ENCODE data around the gene KLK8.
"Not testable (repeated sequence)": the region's sequence is repeated elsewhere in the genome, so short reads cannot be mapped to it uniquely, and the experiment has no call there.

Gene KLK8

DNA sequence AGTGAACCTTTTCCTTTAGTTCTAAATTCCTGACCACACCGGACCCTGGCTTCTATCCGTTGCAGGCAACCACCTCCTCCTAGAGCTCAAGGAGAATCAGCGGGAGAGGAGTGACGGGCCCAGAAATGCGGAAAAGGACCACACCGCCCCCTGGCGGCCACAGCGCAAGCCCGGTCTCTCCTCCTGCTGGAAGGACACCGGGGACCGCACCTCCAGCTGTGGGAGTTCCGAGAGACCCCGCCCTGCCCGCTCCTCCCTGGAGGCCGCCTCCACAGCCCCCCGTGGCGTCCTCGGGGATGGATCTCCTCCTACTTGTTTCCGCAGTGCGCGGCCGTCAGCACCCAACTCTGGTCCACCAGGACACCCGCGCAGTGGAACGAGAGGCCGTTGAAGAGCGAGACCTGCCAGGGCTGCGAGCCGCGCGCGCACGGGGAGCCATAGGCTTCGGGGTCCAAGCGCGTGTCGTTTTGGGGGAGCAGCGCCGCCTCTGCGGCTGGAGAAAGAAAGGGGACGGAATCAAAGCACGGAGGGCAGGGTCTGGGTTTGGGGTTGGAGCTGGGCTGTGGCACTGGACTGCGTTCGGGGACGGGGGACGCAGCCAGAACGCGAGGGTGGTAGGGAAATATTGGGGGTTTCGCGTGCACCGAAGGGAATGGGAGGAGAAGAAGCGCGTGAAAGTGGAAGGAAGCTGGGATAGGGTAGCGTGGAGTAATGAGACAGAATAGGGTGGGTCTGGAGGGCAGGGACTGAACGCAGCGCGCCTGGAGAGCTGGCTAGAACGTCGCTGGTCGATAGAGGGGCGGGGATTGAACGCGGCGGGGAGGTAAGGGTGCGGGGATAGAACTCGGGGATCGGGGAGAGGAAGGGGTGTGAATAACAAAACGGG is 15.6 kb upstream of the KLK8 start:
- peak; percentile 41 for DNase-seq (ENCODE audit: low spot score)

DNA sequence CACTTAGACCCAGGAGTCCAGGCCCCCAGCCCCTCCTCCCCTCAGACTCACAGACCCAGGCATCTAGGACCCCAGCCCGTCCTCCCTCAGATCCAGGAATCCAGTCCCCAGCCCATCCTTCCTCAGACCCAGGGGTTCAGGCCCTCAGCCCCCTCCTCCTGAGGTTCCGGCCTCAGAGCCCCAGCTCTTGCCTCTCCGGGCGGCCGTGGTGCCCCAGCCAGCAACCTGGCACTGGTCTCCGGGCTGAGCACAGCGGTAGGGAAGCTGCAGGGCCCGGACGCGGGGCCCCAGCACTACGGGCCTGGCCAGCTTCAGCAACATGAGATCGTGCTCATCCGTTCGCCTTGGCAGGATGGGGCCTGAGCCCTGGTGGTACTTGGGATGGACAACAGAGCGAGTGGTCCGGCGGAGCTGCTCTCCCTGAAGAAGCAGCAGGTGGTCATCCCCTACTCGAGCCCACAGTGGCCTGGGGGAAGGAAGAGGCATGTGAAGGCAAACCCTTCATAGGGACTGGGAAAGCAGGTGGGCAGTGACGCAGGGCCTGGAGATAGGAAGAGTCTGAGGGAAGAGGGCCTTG is 14.4 kb upstream of the KLK8 start:
- DNase-seq (ENCODE audit: low spot score), result no peak

DNA sequence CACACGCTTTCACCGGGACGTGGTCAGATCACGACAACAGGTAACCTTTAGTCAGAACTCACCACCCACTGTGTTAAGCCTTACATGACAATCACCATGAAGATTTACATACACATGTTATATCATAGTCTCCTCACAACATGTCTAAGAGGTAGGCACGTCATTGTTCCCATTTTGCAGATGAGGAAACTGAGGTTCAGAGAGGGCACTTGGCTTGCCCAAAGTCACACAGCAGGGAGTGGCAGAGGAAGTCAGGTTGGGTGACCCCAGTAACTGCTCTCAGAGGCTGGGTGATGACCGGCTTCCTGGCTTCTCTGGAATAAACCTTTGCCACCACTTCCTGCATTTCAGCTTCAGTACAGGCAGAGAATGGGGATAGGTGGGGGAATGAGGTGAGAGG is 12.8 kb upstream of the KLK8 start:
- DNase-seq (ENCODE audit: low spot score), result no peak

DNA sequence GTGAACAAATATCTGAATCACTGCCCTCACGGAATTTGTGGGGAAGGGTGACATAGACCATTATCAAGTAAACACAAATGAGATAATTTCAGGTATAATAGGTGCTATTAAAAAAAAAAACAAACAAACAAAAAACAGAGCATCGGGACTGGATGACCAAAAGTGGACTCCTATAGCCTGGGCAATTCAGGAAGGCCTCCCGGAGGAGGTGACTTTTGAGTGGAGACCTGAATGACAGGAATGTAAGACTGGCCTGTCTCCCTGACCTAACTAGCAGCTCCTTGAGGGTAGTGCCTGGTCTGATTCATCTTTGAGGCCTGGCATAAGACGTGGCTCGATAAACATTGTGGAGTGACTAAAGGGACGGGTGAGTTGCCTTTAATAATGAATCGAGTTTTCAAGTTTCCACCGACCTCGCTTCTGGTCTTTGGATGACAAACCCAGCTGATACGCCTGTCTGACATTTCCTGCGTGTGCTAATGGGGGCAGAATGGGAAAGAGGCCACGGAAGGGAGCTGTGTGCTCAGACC is 11.3 kb upstream of the KLK8 start:
- DNase-seq (ENCODE audit: low spot score), result no peak

DNA sequence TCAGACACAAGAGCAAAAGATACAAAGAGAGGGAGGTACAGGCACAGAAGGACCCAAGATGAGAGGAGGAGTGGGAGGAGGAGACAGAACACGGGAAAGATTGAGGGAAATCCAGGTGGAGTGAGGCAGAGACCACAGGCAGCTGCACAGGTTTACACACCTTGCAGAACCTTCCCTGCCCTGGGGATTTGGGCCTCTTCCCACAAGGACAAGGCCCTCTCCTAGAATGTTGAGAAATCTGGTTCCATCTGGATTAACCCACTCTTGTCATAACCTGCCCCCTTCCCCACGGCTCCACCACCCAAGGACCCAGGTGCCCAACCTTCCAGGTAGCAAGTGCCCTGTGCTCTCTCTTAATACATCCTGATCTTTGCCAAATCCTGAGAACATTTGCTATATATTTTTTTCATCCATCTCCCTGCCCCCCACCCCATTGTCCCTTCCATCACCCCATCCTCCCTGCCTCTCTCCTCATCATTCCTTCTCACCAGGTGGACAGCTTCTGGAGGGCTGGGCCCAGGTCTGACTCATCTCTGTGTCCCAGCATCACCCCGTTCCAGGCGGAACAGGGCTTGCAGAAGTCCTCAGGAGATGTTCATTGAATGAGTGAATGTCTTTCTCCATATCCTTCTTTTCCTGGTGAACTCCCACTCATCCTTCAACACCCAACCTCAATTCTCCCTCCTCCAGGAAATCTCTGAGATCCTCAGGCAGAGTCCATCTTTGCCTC is 8.8 kb upstream of the KLK8 start:
- no peak for DNase-seq (ENCODE audit: low spot score)

DNA sequence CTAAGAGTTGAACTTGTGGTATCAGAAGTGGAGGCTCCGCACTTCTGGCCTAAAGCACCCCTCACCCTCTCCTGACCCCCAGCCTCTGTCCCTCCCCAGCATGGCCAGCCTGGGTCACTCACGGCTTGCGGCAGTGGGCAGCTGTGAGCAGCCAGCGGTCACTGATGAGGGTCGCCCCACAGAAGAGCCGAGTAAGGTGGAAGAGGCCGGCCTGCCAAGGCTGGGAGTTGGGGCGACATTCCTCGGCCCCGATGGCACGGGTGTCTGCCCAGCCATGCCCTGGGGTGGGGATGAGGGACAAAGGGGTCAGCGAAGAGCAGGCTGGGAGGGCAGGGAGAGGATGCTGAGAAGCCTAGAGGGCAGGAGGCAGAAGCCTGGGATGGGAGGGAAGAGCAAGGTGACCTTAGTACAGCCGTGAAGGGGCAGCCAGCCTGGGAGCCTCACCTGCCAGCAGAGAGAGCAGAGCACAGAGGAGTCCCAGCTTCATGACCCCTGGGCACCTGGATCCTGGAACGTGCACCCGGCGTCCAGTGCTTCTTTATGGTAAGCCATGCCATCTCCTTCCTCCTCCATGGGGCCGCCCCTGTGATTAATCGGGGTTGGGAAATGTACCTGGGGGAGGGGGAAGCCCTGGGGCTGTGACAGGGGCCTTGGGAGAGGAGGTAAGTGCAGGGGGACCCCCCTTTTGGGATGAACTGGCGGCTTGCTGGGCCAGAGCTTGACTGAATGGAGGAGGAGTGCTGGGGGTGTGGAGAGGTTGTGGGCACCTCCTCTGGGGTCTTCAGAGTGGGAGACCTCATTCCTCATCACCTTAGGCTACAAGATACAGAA is 7.9 kb upstream of the KLK8 start:
- DNase-seq (ENCODE audit: low spot score), result no peak

DNA sequence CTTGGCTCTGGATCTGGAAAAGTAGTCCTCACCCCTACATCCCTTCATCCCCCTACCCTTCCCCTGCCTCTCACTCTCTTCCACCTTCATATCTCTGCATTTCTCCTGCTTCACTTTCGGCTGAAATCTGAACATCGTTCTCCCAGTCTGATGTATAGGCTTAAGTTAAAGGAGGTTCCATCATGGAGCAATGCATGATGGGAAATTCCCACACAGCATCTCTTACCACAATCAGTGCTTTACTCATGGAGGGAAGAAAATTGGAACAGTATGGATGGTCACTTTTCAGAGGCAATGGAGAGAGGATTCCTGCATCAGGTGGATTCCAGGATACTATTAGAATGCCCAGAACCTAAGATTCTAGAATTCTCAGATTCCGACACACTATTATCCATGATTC is 6.1 kb upstream of the KLK8 start:
- DNase-seq (ENCODE audit: low spot score), result no peak

DNA sequence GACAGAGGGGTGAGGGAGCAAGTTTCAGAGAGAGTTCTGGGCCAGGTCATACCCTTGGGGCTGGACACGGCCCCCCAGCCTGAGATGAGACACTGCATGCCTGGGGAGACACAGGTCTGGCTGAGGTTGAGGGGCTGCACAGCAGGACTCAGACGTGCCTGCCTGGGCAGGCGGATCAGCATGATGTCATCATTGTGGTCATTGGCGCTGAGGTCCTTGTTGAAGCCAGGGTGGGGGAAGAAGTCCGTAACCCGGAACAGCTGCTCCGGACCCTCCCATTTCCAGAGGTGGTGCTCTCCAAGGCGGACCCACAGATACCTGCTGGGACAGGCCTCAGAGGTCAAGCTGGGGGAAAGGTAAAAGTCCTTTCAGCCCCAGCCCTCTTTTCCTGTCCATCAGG is 5.0 kb upstream of the KLK8 start:
- no peak for DNase-seq (ENCODE audit: low spot score)

DNA sequence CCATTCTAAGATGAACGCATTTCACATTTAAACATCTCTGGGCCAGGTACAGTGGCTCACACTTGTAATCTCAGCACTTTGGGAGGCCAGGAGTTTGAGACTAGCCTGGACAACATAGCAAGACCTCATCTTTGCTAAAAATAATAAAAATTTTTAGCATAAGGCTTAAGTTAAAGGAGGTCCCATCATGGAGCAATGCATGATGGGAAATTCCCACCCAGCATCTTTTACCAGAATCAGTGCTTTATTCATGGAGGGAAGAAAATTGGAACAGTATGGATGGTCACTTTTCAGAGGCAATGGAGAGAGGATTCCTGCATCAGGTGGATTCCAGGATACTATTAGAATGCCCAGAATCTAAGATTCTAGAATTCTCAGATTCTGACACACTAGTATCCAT is 3.8 kb upstream of the KLK8 start:
- DNase-seq (ENCODE audit: low spot score), result no peak

DNA sequence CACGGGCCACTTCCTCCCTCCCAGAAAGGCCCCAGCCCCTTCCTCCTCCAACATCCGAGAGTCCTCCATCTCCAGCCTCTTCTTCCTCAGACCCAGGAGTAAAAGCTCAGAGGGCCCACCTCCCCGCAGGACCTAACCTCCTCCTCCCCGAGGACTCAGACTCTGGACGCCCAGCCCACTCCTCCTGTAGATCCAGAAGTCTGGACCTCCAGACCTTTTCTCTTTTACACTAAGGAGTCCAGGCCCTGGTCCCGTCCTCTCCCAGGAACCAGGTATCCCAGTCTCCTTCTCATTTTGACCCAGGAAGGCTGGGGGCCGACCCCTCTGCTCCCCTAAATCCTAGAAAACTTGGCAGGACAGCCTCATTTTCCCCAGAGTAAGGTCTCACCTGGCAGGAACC is 1.9 kb upstream of the KLK8 start:
- DNase-seq (ENCODE audit: low spot score), result no peak

DNA sequence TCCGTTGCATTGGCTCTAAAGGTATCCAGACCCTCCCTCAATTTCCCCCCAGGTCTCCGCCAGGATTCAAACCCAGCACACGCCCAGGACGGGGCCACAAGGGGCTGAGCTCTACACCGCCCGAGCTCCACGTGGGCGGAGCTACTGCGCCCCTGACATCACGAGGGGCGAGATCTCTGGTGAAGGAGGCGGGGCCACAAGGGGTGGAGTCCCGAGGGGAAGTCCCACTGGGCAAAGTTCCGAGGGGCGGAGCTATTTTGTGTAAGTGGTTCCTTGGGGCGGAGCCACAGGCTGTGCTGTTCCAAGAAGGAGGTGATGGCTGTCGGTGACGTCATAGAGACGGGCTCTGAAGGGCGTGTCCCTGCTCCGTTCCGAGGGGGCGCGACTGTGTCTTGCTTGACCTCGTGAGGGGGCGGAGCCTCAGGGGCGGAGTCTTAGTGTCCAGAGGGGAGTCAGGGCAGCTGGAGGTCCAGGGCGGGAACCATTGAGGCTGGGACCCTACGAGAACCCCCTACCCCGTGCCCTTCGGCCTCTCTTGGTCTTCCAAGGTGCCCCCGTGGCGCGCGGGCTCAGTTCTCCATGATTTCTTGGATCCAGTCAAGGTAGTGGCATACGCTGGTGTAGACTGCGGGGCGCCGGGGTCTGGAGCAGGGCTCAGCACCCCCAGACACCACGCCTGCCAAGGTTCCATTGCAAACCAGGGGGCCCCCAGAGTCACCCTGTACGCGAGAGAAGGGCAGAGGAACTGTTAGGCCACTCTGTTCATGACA is 1.3 kb upstream of the KLK8 start:
- peak; percentile 72 for DNase-seq (ENCODE audit: low spot score)

DNA sequence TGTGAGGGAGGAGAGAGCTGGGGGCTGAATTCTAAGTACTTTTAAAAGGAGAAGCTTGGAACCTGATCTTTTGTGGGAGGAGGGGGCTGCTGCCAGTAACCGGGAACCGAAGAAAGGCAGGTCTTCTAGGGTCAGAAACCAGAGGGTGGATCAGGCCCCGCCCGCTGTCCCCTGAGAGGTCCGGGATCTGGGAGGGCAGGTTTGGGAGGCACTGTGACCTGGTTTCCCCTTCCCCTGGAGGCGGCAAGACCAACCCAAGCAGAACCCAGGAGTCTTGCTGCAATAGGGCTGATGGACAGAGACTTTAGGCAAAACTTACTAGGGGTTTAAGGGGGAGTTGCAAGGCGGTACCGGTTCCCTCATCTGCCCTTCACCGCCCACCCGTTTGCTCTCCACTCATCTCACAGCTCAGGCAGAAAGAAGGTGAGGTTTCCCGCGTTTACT is 707 bp upstream of the KLK8 start:
- DNase-seq (ENCODE audit: low spot score), result no peak

DNA sequence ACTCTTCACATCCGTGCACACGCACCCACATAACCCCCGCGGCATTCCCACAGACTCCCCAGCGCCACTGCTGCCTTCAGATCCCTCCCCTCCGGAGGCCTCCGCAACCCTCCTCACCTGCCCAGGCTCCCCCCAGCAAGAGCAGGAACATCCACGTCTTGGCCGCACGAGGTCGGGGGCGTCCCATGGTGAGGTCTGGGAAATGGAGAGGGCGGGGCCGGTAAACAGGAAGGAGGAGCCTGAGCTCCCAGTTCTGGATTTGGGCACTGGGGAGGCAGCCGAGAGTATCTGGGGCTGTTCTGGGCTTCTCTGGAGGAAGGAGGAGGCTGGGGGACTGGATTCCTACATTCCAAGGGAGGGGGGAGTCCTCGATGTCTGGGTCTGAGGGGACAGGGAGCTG is 423 bp downstream of the KLK8 start:
- DNase-seq (ENCODE audit: low spot score), result no peak

DNA sequence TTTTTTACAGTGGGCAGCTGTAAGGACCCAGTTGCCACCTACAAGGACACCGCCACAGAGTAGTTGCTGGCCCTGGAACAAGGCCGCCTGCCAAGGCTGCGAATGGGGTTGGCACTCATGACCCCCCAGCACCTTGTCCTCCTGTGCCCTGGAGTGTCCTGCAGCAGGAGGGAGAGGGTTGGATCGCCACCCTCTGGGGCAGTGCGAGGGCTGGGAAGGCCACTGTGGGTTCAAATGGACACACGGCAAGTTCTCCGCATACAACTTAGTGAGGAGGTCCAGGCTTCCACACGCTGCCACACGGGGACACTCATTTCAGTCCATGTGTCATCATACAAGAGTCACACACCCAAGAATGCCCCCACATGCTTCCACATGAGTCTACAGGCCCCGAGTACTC is 978 bp downstream of the KLK8 start:
- no peak for DNase-seq (ENCODE audit: low spot score)

DNA sequence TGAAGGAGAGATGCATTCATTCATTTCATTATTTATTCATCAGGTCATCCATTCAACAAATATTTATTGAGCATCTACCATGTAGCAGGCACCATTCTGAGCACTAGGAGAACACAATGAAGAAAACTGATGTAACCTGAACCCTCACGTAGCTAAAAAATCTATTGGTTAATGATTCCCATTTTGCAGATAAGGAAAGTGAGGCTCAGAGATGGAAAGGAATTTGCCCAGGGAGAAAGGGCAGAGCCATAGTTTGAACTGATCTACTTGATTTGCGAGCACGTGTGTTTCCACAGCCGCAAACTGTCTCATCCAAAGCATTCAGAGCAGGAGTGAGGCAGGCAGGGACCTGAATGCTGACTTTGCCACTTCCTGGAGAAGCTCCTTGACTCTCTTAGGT is 2.7 kb downstream of the KLK8 start:
- no peak for DNase-seq (ENCODE audit: low spot score)

DNA sequence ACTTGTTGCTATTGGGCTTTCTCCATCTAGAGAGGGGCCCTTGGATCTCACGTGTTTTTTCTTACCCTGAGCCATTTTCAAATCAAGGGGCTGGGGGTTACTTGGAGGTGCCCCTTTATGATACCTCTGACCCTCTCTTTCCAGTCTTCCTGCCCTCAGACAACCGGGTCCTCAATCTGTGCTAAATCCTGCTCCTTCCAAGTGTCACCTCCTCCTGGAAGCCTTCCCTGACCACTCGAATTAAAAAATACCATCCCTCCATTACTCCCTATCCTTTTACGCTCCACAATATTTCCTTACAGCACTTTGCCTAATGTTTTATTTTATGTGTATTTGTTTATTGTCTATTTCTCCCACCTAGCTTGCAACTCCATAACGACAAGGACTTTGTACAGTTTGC is 3.3 kb downstream of the KLK8 start:
- no peak for DNase-seq (ENCODE audit: low spot score)

DNA sequence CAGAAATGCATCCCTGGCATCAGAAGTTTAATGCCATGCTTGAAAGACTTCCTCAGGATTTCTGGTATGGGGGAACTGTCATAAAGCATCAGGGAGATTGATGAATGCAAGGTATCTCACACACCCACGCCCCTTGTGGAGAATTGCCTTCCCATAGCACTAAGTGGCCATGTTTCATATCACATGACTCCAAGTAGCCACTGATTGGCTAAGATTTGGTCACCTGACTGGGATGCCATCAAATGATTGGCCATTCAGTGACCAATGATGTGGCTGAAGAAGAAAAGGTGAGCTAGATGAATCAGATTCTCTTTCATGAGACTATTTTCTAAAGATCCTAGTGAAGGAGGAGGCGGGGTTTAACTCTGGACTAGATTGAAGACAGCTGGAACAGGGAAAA is 7.3 kb downstream of the KLK8 start:
- DNase-seq (ENCODE audit: low spot score), result no peak

DNA sequence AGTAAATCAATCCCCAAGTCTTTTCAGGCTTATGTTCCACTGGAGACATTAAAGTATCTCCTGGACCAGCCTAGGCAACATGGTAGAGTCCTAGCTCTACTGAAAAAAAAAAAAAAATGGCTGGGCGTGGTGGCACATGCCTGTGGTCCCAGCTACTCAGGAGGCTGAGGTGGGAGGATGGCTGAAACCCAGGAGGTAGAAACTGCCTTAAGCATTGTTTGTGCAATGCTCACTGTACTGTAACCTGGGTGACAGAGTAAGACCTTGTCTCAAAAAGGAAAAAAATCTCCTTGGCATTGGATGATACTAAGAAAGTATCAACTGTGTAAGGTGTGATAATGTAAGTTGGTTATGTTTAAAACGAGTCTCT is 8.8 kb downstream of the KLK8 start:
- DNase-seq (ENCODE audit: low spot score), result no peak

DNA sequence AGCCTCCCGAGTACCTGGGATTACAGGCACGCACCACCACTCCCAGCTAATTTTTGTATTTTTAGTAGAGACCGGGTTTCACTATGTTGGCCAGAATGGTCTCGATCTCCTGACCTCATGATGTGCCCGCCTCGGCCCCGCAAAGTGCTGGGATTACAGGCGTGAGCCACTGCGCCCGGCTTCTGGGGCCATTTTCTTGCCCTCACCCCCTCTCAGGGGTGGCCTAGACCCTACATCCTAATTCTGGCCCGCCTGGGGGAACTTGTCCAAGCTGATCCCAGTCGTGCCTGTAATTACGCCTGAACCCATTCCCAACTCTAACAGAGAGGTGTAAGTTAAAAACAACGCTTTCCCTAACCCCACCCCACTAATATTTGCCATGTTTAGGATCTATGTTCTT is 17.0 kb downstream of the KLK8 start:
- not testable (repeated sequence) for DNase-seq (ENCODE audit: low spot score)

DNA sequence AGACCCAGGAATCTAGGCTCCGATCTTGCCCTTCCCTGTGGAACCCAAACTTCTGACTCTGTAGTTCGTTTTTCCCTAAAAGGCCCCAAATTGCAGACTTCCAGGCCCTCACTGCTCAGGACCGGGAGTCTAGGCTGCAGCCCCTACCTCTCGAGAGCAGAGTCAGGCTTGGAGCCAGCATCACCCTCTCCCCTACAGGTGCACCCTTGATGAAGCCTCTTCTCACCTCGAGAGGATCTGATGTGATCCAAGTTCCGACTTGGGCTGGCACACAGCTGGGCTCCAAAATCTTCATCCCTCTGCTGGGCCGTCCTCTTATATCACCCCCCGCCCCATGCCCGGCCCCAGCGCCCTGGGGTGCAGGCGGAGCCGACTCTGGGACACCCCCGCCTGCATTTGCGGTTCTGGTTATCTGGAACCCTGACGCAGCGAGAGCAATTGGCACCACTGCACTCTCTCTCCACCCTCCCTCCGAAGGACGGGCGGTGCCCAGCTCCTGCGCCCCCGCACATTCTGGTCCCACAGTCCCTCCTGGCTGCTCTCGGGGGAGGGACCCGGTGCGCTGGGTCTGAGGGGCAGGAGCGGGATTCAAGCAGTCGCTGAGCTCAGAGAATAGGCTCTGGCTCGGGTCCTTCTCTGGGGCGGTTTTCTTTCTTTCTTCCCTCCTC is 17.6 kb downstream of the KLK8 start, which contains the start of gene KLK7:
Gene KLK7 (minus strand): TSS at position 293 of the 668 bp plus-strand sequence. CDS start 1,518 bp downstream, outside the sequence.
- no peak for DNase-seq (ENCODE audit: low spot score)

DNA sequence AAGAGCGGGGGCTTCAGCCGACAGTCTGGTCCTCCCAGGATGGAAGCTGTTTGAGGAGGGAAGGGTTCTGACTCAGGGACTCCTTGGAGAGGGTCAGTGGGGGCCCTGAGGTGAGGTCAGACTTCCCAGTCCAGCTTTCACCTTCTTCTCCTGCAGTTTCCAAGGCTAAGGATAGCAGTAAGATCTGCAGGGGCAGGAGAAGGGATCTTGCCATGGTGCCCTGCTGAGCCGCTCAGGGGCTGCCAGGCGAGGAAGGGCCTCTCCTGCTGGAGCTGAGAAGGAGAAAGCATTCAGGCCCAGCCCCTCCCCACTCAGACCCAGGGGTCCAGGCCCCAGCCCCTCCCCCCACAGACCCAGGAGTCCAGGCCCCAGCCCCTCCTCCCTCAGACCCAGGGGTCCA is 19.2 kb downstream of the KLK8 start:
- no peak for DNase-seq (ENCODE audit: low spot score)
